Neural cell (in vitro differentiated cells): ENCODE data around the gene MAP2K7. TPM values are rescaled to one million over a fixed set of nuclear protein-coding genes. Genes with fewer than 3 reads are reported as not detected.

Experiments used
- H2AFZ ChIP-seq: fragments of 200-600, 300-800 bp; sonication (generic), shearing (Covaris generic); 2 replicates; pipeline ENCODE4 v1.6.0; 2014; ENCODE audit warnings: low read depth, mild to moderate bottlenecking, antibody characterized with exemption, low read length, moderate library complexity
- H3F3A ChIP-seq: fragments of 200-600 bp; shearing (Covaris generic); 2 replicates; pipeline ENCODE4 v1.6.1; 2016; ENCODE audit warnings: mild to moderate bottlenecking, moderate library complexity, mixed read lengths, antibody characterized with exemption, low read length; ENCODE audit not compliant: insufficient read depth, poor library complexity, severe bottlenecking
- H3K27ac ChIP-seq: fragments of 200-600, 300-800 bp; sonication (generic), shearing (Covaris generic); 2 replicates; pipeline ENCODE4 v1.5.1; 2014; ENCODE audit warnings: mild to moderate bottlenecking, low read length, moderate library complexity
- H3K27me3 ChIP-seq: fragments of 300-800, 200-600 bp; sonication (generic), shearing (Covaris generic); 2 replicates; pipeline ENCODE4 v1.6.0; 2014; ENCODE audit warnings: mild to moderate bottlenecking, low read depth, low read length, moderate library complexity; ENCODE audit not compliant: insufficient read depth
- H3K36me3 ChIP-seq: fragments of 300-800, 200-600 bp; sonication (generic), shearing (Covaris generic); 2 replicates; pipeline ENCODE4 v1.5.1; 2014; ENCODE audit warnings: mild to moderate bottlenecking, antibody characterized with exemption, low read length, moderate library complexity; ENCODE audit not compliant: insufficient read depth
- H3K4me2 ChIP-seq: fragments of 300-800, 200-600 bp; sonication (generic), shearing (Covaris generic); 2 replicates; pipeline ENCODE4 v1.6.0; 2014; ENCODE audit warnings: mild to moderate bottlenecking, low read length
- H3K4me3 ChIP-seq: fragments of 300-800, 200-600 bp; sonication (generic), shearing (Covaris generic); 2 replicates; pipeline ENCODE4 v1.5.1; 2014; ENCODE audit warnings: mild to moderate bottlenecking, low read length, moderate library complexity
- H3K79me2 ChIP-seq: fragments of 200-600 bp; shearing (Covaris generic); replicated peaks from 2 replicates; pipeline ENCODE4 v1.6.0; 2014; ENCODE audit warnings: mild to moderate bottlenecking, low read length, moderate library complexity; ENCODE audit not compliant: insufficient read depth
- H3K9ac ChIP-seq: fragments of 300-800, 200-600 bp; sonication (generic), shearing (Covaris generic); 2 replicates; pipeline ENCODE4 v1.6.1; 2016; ENCODE audit warnings: mild to moderate bottlenecking, low read length, mixed read lengths
- H3K9me2 ChIP-seq: fragments of 200-600 bp; shearing (Covaris generic); 2 replicates; pipeline ENCODE4 v1.6.1; 2016; ENCODE audit warnings: mild to moderate bottlenecking, low read length, mixed read lengths; ENCODE audit not compliant: insufficient read depth
- H3K9me3 ChIP-seq: fragments of 200-600, 300-800 bp; sonication (generic), shearing (Covaris generic); 2 replicates; pipeline ENCODE4 v1.6.1; 2016; ENCODE audit warnings: mild to moderate bottlenecking, mixed run types, low read length, moderate library complexity, mixed read lengths
- H4K20me1 ChIP-seq: fragments of 200-600 bp; shearing (Covaris generic); 2 replicates; pipeline ENCODE4 v1.6.1; 2016; ENCODE audit warnings: mild to moderate bottlenecking, mixed run types; ENCODE audit not compliant: insufficient read depth
- EP300 ChIP-seq: fragments of 450-650 bp; conservative IDR thresholded peaks from 2 replicates; pipeline ENCODE4 v1.6.1; 2014; ENCODE audit warnings: antibody characterized with exemption, mild to moderate bottlenecking, moderate library complexity; ENCODE audit not compliant: poor library complexity, severe bottlenecking
- EZH2 ChIP-seq: fragments of 200-600, 300-800 bp; shearing (Covaris generic), sonication (generic); IDR thresholded peaks from 2 replicates; pipeline ENCODE4 v1.6.1; 2014; ENCODE audit warnings: antibody characterized with exemption, low read length, borderline replicate concordance, mild to moderate bottlenecking; ENCODE audit not compliant: insufficient read depth, poor library complexity, severe bottlenecking
- MXI1 ChIP-seq: fragments of 450-650 bp; conservative IDR thresholded peaks from 2 replicates; pipeline ENCODE4 v1.6.1; 2014; ENCODE audit warnings: antibody characterized with exemption, mild to moderate bottlenecking; ENCODE audit not compliant: poor library complexity, severe bottlenecking
- POLR2AphosphoS5 ChIP-seq: IDR thresholded peaks from 2 replicates; pipeline ENCODE4 v1.6.1; 2012
- RAD21 ChIP-seq: fragments of 450-650 bp; conservative IDR thresholded peaks from 2 replicates; pipeline ENCODE4 v1.6.1; 2014; ENCODE audit warnings: antibody characterized with exemption, mild to moderate bottlenecking, moderate library complexity
- REST ChIP-seq: IDR thresholded peaks from 2 replicates; pipeline ENCODE4 v1.6.1; 2012; ENCODE audit warnings: borderline replicate concordance
- SMC3 ChIP-seq: fragments of 450-650 bp; conservative IDR thresholded peaks from 2 replicates; pipeline ENCODE4 v1.6.1; 2014; ENCODE audit warnings: antibody characterized with exemption, mild to moderate bottlenecking, moderate library complexity; ENCODE audit not compliant: poor library complexity
- TAF1 ChIP-seq: IDR thresholded peaks from 2 replicates; pipeline ENCODE4 v1.6.1; 2012; ENCODE audit warnings: low read depth
- polyA plus RNA-seq: library from polyadenylated mRNA; depleted of rRNA; stranded (reverse); fragments of >200 nt; gene quantifications from 2 replicates; pipeline ENCODE4 v1.2.3, GENCODE V29; 2014
- TF ChIP-seq, protein P1 (sequence below): fragments of 450-650 bp; IDR thresholded peaks from 2 replicates; pipeline ENCODE4 v1.5.1; 2014; ENCODE audit warnings: antibody characterized with exemption, mild to moderate bottlenecking, moderate library complexity; ENCODE audit not compliant: poor library complexity, severe bottlenecking

Gene MAP2K7
- polyA plus RNA-seq, 1 donor from 2014 or later, result 9.2 TPM

DNA sequence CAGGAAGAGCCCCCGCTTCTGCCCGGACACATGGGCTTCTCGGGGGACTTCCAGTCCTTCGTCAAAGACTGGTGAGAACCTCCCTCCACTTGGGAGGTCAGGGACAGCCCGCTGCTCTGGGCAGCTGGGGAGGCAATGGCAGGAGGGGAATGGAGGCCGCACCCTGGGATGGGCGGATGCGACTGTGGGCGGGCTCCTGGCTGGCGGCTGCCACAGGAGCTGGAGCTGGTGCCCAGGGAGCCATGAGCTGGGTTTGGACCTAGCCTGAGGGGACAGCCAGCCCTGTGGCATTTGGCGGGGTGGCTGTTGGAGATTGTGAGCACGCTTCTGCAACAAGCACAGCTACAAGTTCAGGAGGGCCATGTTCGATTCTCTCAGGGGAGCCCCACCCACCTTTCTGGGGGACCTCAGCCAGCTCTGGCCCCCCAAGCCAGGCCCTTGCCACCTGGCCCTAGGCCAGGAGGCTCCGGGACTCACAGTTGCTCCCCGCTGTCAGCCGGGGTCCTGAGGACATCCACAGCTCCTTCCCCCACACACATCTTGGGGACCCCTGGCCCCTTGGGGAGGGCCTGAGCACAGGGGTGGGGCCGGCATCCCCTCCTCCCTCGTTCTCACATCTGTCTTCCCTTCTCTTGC lies 7.9 kb downstream of the MAP2K7 start:
- TF ChIP-seq SMC3, result no peak
- no peak for TF ChIP-seq POLR2AphosphoS5
- TF ChIP-seq RAD21, result no peak
- TF ChIP-seq REST, result no peak
- TF ChIP-seq MXI1, result no peak
- no peak for TF ChIP-seq EZH2
- TF ChIP-seq, protein P1, sequence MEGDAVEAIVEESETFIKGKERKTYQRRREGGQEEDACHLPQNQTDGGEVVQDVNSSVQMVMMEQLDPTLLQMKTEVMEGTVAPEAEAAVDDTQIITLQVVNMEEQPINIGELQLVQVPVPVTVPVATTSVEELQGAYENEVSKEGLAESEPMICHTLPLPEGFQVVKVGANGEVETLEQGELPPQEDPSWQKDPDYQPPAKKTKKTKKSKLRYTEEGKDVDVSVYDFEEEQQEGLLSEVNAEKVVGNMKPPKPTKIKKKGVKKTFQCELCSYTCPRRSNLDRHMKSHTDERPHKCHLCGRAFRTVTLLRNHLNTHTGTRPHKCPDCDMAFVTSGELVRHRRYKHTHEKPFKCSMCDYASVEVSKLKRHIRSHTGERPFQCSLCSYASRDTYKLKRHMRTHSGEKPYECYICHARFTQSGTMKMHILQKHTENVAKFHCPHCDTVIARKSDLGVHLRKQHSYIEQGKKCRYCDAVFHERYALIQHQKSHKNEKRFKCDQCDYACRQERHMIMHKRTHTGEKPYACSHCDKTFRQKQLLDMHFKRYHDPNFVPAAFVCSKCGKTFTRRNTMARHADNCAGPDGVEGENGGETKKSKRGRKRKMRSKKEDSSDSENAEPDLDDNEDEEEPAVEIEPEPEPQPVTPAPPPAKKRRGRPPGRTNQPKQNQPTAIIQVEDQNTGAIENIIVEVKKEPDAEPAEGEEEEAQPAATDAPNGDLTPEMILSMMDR, result no peak
- TF ChIP-seq TAF1, result no peak
- no peak for TF ChIP-seq EP300

DNA sequence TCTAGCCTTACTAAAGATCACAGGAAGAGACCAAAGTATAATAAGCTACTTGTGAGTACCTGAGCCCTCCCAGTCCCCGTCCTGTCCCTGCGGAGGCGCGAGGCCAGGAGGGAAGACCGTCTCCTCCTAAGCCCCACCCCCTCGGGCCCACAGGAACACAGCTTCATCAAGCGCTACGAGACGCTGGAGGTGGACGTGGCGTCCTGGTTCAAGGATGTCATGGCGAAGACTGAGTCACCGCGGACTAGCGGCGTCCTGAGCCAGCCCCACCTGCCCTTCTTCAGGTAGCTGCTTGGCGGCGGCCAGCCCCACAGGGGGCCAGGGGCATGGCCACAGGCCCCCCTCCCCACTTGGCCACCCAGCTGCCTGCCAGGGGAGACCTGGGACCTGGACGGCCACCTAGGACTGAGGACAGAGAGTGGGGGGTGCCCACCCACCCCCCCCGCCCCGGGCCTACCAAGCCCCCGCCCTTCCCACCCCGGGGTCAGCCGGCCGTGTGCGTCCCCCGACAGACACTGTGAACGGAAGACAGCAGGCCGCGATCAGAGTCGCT lies 8.5 kb downstream of the MAP2K7 start:
- no peak for TF ChIP-seq EZH2
- Histone ChIP-seq H3F3A (no peaks in the 10 kb centered on the region), H3K9me2 (no peaks in the 10 kb centered on the region), H3K27me3 (peaks cover 32% of the 10 kb centered on the region), H3K79me2 (no peaks in the 10 kb centered on the region), H3K4me2 (no peak overlapping the region), H3K4me3 (no peak overlapping the region), H3K9ac (no peak overlapping the region), H3K9me3 (no peaks in the 10 kb centered on the region), H3K36me3 (no peaks in the 10 kb centered on the region), H2AFZ (no peak overlapping the region), H4K20me1 (no peaks in the 10 kb centered on the region), H3K27ac (no peak overlapping the region)

More for the DNA sequence above, 7.9 kb downstream of the MAP2K7 start:
- Histone ChIP-seq H3K9me3 (no peaks in the 10 kb centered on the region), H3K36me3 (no peaks in the 10 kb centered on the region), H3K9me2 (no peaks in the 10 kb centered on the region), H3K4me3 (no peak overlapping the region), H3K4me2 (no peak overlapping the region), H3K27me3 (peaks cover 27% of the 10 kb centered on the region), H3K9ac (no peak overlapping the region), H3F3A (no peaks in the 10 kb centered on the region), H2AFZ (no peak overlapping the region), H3K79me2 (no peaks in the 10 kb centered on the region), H3K27ac (no peak overlapping the region), H4K20me1 (no peaks in the 10 kb centered on the region)
